NB4 (cell line): ENCODE results near the gene ZNF468.

ENCODE experiments used
- MAX ChIP-seq: IDR thresholded peaks from 2 replicates; pipeline ENCODE4 v1.6.1; 2011; ENCODE audit warnings: low read depth, low read length
- POLR2A ChIP-seq: IDR thresholded peaks from 2 replicates; pipeline ENCODE4 v1.6.1; 2011; ENCODE audit warnings: mild to moderate bottlenecking; ENCODE audit not compliant: insufficient read length; ENCODE audit errors: extremely low read depth
- TF ChIP-seq, protein P1 (sequence below): IDR thresholded peaks from one replicate; pipeline ENCODE4 v1.5.1; 2012; ENCODE audit warnings: low read depth, low read length

DNA sequence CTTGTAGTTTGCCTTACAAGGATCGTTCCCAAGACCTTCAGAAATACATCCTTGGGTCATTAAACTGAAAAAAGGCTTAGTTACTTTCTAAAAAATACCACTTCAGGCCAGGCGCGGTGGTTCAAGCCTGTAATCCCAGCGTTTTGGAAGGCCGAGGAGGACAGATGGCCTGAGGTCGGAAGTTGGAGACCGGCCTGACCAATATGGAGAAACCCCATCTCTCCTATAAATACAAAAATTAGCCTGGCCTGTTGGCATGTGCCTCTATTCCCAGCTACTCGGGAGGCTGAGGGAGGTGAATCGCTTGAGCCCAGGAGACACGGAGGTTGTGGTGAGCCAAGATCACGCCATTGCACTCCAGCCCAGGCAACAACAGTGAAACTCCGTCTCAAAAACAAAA lies 33.7 kb downstream of the ZNF468 start:
- TF ChIP-seq POLR2A (no peak), MAX (no peak)
- TF ChIP-seq, protein P1, sequence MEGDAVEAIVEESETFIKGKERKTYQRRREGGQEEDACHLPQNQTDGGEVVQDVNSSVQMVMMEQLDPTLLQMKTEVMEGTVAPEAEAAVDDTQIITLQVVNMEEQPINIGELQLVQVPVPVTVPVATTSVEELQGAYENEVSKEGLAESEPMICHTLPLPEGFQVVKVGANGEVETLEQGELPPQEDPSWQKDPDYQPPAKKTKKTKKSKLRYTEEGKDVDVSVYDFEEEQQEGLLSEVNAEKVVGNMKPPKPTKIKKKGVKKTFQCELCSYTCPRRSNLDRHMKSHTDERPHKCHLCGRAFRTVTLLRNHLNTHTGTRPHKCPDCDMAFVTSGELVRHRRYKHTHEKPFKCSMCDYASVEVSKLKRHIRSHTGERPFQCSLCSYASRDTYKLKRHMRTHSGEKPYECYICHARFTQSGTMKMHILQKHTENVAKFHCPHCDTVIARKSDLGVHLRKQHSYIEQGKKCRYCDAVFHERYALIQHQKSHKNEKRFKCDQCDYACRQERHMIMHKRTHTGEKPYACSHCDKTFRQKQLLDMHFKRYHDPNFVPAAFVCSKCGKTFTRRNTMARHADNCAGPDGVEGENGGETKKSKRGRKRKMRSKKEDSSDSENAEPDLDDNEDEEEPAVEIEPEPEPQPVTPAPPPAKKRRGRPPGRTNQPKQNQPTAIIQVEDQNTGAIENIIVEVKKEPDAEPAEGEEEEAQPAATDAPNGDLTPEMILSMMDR = no peak
